ENCODE results near the gene RAPGEF2. TPM values are rescaled to one million over a fixed set of nuclear protein-coding genes. Genes with fewer than 3 reads are reported as not detected.
A peak's percentile ranks its signal among the peaks of the same experiment; 100 is the strongest.

Gene RAPGEF2
- total and polyA plus RNA-seq, 9 of the 15 experiments (the other 6 are each of a cell fraction or from before 2014, with no cell fraction given): 3.1 to 32.6 (median 23.1) TPM

- TF ChIP-seq PTBP1 (IDR thresholded peaks at IDR 0.05; ENCODE audit: low read depth, low read length) (no peak), DMBX1 (CRISPR knock-in tag; IDR thresholded peaks at IDR 0.05; ENCODE audit: borderline replicate concordance) (0 out of 2 replicates have a peak, but pooled peaks have one; percentile 53), PML (IDR thresholded peaks at IDR 0.05; ENCODE audit: low read length) (peak; percentile 99), DIDO1 (tag; IDR thresholded peaks at IDR 0.05; ENCODE audit: low read depth) (no peak), ZNF197 (CRISPR knock-in tag; IDR thresholded peaks at IDR 0.05; ENCODE audit: low read depth) (0 out of 2 replicates have a peak, but pooled peaks have one; percentile 42), USF1 (CRISPR knock-in tag; IDR thresholded peaks at IDR 0.05) (0 out of 2 replicates have a peak, but pooled peaks have one; percentile 5), ZNF644 (tag; IDR thresholded peaks at IDR 0.05; ENCODE audit: low read depth) (peak; percentile 94), C11orf30 (IDR thresholded peaks at IDR 0.05; ENCODE audit: low read depth) (peak; percentile 98), EP300 (IDR thresholded peaks at IDR 0.05; ENCODE audit: low read length) (peak; percentile 99), MNT (conservative IDR thresholded peaks at IDR 0.05) (peak; percentile 82 to 93), NUFIP1 (IDR thresholded peaks at IDR 0.05; ENCODE audit: partially characterized antibody) (no peak), NR2C1 (IDR thresholded peaks at IDR 0.05) (peak; percentile 62; the same call in 1 of the 2 replicates), NR2C1 (tag; IDR thresholded peaks at IDR 0.05) (peak; percentile 33; the same call in 1 of the 2 replicates), CBFA2T3 (IDR thresholded peaks at IDR 0.05) (peak; percentile 99), PYGO2 (tag; IDR thresholded peaks at IDR 0.05) (0 out of 2 replicates have a peak, but pooled peaks have one; percentile 54), ZNF184 (CRISPR knock-in tag; IDR thresholded peaks at IDR 0.05) (no peak), NCOA6 (IDR thresholded peaks at IDR 0.05) (peak; percentile 64), NR2F6 (CRISPR knock-in tag; IDR thresholded peaks at IDR 0.05) (no peak), CCNT2 (IDR thresholded peaks at IDR 0.05; ENCODE audit: borderline replicate concordance, extremely low read depth, insufficient read length, low read depth, low read length) (peak; percentile 99), BRD9 (IDR thresholded peaks at IDR 0.05; ENCODE audit: low read depth, partially characterized antibody) (peak; percentile 57), SMAD3 (CRISPR knock-in tag; conservative IDR thresholded peaks at IDR 0.05) (peak; percentile 80; the same call in 1 of the 2 replicates), CBFA2T2 (conservative IDR thresholded peaks at IDR 0.05) (peak; percentile 98), JUN (IDR thresholded peaks at IDR 0.05; ENCODE audit: borderline replicate concordance, low read depth, low read length) (peak; percentile 61; the same call in 1 of the 2 replicates), JUN (CRISPR knock-in tag; IDR thresholded peaks at IDR 0.05; ENCODE audit: borderline replicate concordance) (no peak), ZBTB34 (CRISPR knock-in tag; IDR thresholded peaks at IDR 0.05) (no peak)
- TF ChIP-seq, protein P1, sequence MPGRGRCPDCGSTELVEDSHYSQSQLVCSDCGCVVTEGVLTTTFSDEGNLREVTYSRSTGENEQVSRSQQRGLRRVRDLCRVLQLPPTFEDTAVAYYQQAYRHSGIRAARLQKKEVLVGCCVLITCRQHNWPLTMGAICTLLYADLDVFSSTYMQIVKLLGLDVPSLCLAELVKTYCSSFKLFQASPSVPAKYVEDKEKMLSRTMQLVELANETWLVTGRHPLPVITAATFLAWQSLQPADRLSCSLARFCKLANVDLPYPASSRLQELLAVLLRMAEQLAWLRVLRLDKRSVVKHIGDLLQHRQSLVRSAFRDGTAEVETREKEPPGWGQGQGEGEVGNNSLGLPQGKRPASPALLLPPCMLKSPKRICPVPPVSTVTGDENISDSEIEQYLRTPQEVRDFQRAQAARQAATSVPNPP (IDR thresholded peaks at IDR 0.05; ENCODE audit: borderline replicate concordance, insufficient read depth, insufficient read length): no peak
Measured at GRCh38 chr4:159150821-159151390, 48.0 kb downstream of the RAPGEF2 start (continued).
